HepG2 (cell line): Measurements from ENCODE around the gene BCAM. TPM values are rescaled to one million over a fixed set of nuclear protein-coding genes. Genes with fewer than 3 reads are reported as not detected.

Source experiments
- EP300 ChIP-seq, 3 experiments: sonication (generic) in 1 of 3; formaldehyde crosslinking in 1 of 3; IDR thresholded peaks; 2 replicates each; pipeline versions ENCODE4 v1.5.1 to v1.6.1; 2011 to 2020; ENCODE audit warnings: low read depth in 2 of 3, low read length in 2 of 3, borderline replicate concordance in 1 of 3, improper control_type of control experiment in 1 of 3, mild to moderate bottlenecking in 1 of 3, missing genetic modification reagents in 1 of 3, moderate library complexity in 1 of 3
- ERF ChIP-seq: IDR thresholded peaks from 2 replicates; pipeline ENCODE4 v1.6.1; 2018; ENCODE audit warnings: missing biosample characterization, missing genetic modification reagents
- IKZF4 ChIP-seq: sonication (generic); formaldehyde crosslinking; IDR thresholded peaks from 2 replicates; pipeline ENCODE4 v1.5.1; 2020; ENCODE audit warnings: borderline replicate concordance, mild to moderate bottlenecking, low read depth, missing genetic modification reagents; ENCODE audit errors: not compliant biosample characterization
- KDM6A ChIP-seq: IDR thresholded peaks from 2 replicates; pipeline ENCODE4 v1.6.1; 2016; ENCODE audit warnings: low read depth
- KLF15 ChIP-seq: sonication (generic); formaldehyde crosslinking; IDR thresholded peaks from 2 replicates; pipeline ENCODE4 v1.8.1; 2023; ENCODE audit warnings: borderline replicate concordance, mild to moderate bottlenecking, inconsistent platforms, missing genetic modification reagents, mixed read lengths
- MAF1 ChIP-seq: sonication (generic); formaldehyde crosslinking; IDR thresholded peaks from 2 replicates; pipeline ENCODE4 v1.5.0; 2020; ENCODE audit warnings: missing genetic modification reagents, borderline replicate concordance
- NR2F2 ChIP-seq: IDR thresholded peaks from 2 replicates; pipeline ENCODE4 v1.6.1; 2012; ENCODE audit warnings: low read depth, inconsistent platforms, borderline replicate concordance
- SATB2 ChIP-seq: sonication (generic); formaldehyde crosslinking; IDR thresholded peaks from 2 replicates; pipeline ENCODE4 v1.5.0; 2020; ENCODE audit warnings: missing genetic modification reagents
- STAG1 ChIP-seq: sonication (generic); formaldehyde crosslinking; IDR thresholded peaks from 2 replicates; pipeline ENCODE4 v1.4.0; 2020; ENCODE audit warnings: missing genetic modification reagents
- ZMAT3 ChIP-seq: sonication (generic); formaldehyde crosslinking; conservative IDR thresholded peaks from 2 replicates; pipeline ENCODE4 v1.7.0; 2021; ENCODE audit warnings: missing genetic modification reagents
- ZNF17 ChIP-seq: sonication (generic); formaldehyde crosslinking; IDR thresholded peaks from 2 replicates; pipeline ENCODE4 v1.5.0; 2020; ENCODE audit warnings: mild to moderate bottlenecking, missing genetic modification reagents
- ZNF263 ChIP-seq: sonication (generic); formaldehyde crosslinking; IDR thresholded peaks from 2 replicates; pipeline ENCODE4 v1.4.0; 2020; ENCODE audit warnings: missing genetic modification reagents
- ZNF33A ChIP-seq: sonication (generic); formaldehyde crosslinking; IDR thresholded peaks from 2 replicates; pipeline ENCODE4 v1.5.1; 2020; ENCODE audit warnings: missing genetic modification reagents, mild to moderate bottlenecking, moderate library complexity, borderline replicate concordance
- ZNF549 ChIP-seq: sonication (generic); formaldehyde crosslinking; IDR thresholded peaks from 2 replicates; pipeline ENCODE4 v1.5.0; 2020; ENCODE audit warnings: missing genetic modification reagents
- polyA plus RNA-seq, 8 experiments: library from polyadenylated mRNA; depleted of rRNA in 3 of 8; stranded (reverse) in 7 of 8; unstranded in 1 of 8; fragments of >200 nt; fragmentation: Illumina TruSeq in 4 of 8; extraction: Trizol in 4 of 8; gene quantifications; 2 replicates each; pipeline versions ENCODE4 v1.2.1 to v1.2.3, GENCODE V29; 2011 to 2016; ENCODE audit warnings: low read depth in 4 of 8, missing spikeins in 1 of 8, mixed read lengths in 1 of 8; ENCODE audit not compliant: insufficient read depth in 1 of 8
- total RNA-seq, 5 experiments: library from RNA; depleted of rRNA; stranded (reverse); fragments of >200 nt; fragmentation: Illumina TruSeq; extraction: Trizol; gene quantifications; 2 replicates each; pipeline ENCODE4 v1.2.3, GENCODE V29; 2016; ENCODE audit warnings: low read depth in 1 of 5
- TF ChIP-seq, protein P1 (sequence below): sonication (generic); formaldehyde crosslinking; IDR thresholded peaks from 2 replicates; pipeline ENCODE4 v1.4.0; 2020; ENCODE audit warnings: missing genetic modification reagents
- TF ChIP-seq, protein P2 (sequence below): sonication (generic); formaldehyde crosslinking; IDR thresholded peaks from 2 replicates; pipeline ENCODE4 v1.5.1; 2020; ENCODE audit warnings: missing genetic modification reagents, mild to moderate bottlenecking, borderline replicate concordance
- TF ChIP-seq, protein P3 (sequence below): sonication (generic); formaldehyde crosslinking; IDR thresholded peaks from 2 replicates; pipeline ENCODE4 v1.4.0; 2020; ENCODE audit warnings: low read depth, missing genetic modification reagents
- TF ChIP-seq, protein P4 (sequence below), 2 experiments: sonication (generic) in 1 of 2; formaldehyde crosslinking in 1 of 2; IDR thresholded peaks; 2 replicates each; pipeline versions ENCODE4 v1.4.0 to v1.6.1; 2016 to 2020; ENCODE audit warnings: borderline replicate concordance in 1 of 2, low read depth in 1 of 2, mild to moderate bottlenecking in 1 of 2, missing genetic modification reagents in 1 of 2

The BCAM gene
- total and polyA plus RNA-seq, 2 of the 13 experiments (the other 11 are each of a cell fraction or from before 2014, with no cell fraction given) = 51.2 to 62.7 TPM

DNA sequence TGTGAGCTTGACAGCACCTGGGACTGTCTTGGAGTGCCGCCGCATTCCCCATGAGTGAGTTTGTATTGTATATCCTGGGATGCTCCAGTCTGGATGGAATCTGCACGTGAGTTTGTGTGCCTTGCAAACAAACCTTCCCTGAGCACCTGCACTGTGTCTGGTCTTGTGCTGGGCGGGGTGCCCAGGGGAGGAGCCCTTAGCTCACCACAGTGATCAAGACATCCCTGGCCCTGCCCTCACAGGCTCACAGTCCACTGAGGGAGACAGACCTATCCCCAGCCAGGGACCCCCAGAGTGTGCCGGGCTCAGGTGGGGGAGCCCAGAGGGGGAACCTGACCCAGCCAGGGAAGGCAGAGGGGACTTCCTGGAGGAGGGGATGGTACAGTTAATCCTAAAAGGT, 1.7 kb upstream of the BCAM start (continued):
- TF ChIP-seq, protein P1, sequence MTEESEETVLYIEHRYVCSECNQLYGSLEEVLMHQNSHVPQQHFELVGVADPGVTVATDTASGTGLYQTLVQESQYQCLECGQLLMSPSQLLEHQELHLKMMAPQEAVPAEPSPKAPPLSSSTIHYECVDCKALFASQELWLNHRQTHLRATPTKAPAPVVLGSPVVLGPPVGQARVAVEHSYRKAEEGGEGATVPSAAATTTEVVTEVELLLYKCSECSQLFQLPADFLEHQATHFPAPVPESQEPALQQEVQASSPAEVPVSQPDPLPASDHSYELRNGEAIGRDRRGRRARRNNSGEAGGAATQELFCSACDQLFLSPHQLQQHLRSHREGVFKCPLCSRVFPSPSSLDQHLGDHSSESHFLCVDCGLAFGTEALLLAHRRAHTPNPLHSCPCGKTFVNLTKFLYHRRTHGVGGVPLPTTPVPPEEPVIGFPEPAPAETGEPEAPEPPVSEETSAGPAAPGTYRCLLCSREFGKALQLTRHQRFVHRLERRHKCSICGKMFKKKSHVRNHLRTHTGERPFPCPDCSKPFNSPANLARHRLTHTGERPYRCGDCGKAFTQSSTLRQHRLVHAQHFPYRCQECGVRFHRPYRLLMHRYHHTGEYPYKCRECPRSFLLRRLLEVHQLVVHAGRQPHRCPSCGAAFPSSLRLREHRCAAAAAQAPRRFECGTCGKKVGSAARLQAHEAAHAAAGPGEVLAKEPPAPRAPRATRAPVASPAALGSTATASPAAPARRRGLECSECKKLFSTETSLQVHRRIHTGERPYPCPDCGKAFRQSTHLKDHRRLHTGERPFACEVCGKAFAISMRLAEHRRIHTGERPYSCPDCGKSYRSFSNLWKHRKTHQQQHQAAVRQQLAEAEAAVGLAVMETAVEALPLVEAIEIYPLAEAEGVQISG = peak; percentile 47; the same call in 1 of the 2 replicates
- TF ChIP-seq ZNF33A (CRISPR knock-in tag) = no peak
- TF ChIP-seq, protein P2, sequence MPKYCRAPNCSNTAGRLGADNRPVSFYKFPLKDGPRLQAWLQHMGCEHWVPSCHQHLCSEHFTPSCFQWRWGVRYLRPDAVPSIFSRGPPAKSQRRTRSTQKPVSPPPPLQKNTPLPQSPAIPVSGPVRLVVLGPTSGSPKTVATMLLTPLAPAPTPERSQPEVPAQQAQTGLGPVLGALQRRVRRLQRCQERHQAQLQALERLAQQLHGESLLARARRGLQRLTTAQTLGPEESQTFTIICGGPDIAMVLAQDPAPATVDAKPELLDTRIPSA (CRISPR knock-in tag) = no peak
- TF ChIP-seq ERF (CRISPR knock-in tag) = 0 out of 2 replicates have a peak, but pooled peaks have one; percentile 19
- no peak for TF ChIP-seq ZNF17 (CRISPR knock-in tag)
- peak; percentile 63; the same call in 1 of the 2 replicates for TF ChIP-seq ZNF263 (CRISPR knock-in tag)
- TF ChIP-seq, protein P3, sequence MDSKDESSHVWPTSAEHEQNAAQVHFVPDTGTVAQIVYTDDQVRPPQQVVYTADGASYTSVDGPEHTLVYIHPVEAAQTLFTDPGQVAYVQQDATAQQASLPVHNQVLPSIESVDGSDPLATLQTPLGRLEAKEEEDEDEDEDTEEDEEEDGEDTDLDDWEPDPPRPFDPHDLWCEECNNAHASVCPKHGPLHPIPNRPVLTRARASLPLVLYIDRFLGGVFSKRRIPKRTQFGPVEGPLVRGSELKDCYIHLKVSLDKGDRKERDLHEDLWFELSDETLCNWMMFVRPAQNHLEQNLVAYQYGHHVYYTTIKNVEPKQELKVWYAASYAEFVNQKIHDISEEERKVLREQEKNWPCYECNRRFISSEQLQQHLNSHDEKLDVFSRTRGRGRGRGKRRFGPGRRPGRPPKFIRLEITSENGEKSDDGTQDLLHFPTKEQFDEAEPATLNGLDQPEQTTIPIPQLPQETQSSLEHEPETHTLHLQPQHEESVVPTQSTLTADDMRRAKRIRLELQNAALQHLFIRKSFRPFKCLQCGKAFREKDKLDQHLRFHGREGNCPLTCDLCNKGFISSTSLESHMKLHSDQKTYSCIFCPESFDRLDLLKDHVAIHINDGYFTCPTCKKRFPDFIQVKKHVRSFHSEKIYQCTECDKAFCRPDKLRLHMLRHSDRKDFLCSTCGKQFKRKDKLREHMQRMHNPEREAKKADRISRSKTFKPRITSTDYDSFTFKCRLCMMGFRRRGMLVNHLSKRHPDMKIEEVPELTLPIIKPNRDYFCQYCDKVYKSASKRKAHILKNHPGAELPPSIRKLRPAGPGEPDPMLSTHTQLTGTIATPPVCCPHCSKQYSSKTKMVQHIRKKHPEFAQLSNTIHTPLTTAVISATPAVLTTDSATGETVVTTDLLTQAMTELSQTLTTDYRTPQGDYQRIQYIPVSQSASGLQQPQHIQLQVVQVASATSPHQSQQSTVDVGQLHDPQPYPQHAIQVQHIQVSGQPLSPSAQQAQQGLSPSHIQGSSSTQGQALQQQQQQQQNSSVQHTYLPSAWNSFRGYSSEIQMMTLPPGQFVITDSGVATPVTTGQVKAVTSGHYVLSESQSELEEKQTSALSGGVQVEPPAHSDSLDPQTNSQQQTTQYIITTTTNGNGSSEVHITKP (CRISPR knock-in tag) = no peak
- TF ChIP-seq SATB2 = no peak
- no peak for TF ChIP-seq MAF1 (CRISPR knock-in tag)
- no peak for TF ChIP-seq NR2F2
- TF ChIP-seq ZNF549 (CRISPR knock-in tag) = no peak
- TF ChIP-seq STAG1 (CRISPR knock-in tag) = 0 out of 2 replicates have a peak, but pooled peaks have one; percentile 1
- TF ChIP-seq KDM6A (CRISPR knock-in tag) = 0 out of 2 replicates have a peak, but pooled peaks have one; percentile 44
- no peak for TF ChIP-seq ZMAT3 (CRISPR knock-in tag)
- TF ChIP-seq KLF15 (CRISPR knock-in tag) = no peak
- no peak for TF ChIP-seq EP300 (IDR thresholded peaks at IDR 0.05; ENCODE audit: low read depth in 2 of 2, low read length in 2 of 2)
- no peak for TF ChIP-seq EP300 (CRISPR knock-in tag; IDR thresholded peaks at IDR 0.05; ENCODE audit: borderline replicate concordance)
- TF ChIP-seq IKZF4 (CRISPR knock-in tag) = no peak
- TF ChIP-seq, protein P4, sequence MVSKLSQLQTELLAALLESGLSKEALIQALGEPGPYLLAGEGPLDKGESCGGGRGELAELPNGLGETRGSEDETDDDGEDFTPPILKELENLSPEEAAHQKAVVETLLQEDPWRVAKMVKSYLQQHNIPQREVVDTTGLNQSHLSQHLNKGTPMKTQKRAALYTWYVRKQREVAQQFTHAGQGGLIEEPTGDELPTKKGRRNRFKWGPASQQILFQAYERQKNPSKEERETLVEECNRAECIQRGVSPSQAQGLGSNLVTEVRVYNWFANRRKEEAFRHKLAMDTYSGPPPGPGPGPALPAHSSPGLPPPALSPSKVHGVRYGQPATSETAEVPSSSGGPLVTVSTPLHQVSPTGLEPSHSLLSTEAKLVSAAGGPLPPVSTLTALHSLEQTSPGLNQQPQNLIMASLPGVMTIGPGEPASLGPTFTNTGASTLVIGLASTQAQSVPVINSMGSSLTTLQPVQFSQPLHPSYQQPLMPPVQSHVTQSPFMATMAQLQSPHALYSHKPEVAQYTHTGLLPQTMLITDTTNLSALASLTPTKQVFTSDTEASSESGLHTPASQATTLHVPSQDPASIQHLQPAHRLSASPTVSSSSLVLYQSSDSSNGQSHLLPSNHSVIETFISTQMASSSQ (IDR thresholded peaks at IDR 0.05; ENCODE audit: low read depth) = no peak
- TF ChIP-seq, protein P4 (CRISPR knock-in tag; IDR thresholded peaks at IDR 0.05; ENCODE audit: borderline replicate concordance) = no peak
